Esophagus squamous epithelium (tissue), 4 donors: ENCODE data around the gene CDH2.

ENCODE experiments used
- CTCF ChIP-seq, 6 experiments: fragments of 450-650 bp in 4 of 6; fragments of 200-600 bp in 2 of 6; sonication (generic) in 2 of 6; IDR thresholded peaks; one replicate each; pipeline ENCODE4 v1.5.1; 2016 to 2019; ENCODE audit warnings: antibody characterized with exemption in 6 of 6, mild to moderate bottlenecking in 4 of 6, moderate library complexity in 4 of 6
- POLR2A ChIP-seq, 4 donors: fragments of 450-650 bp; IDR thresholded peaks; one replicate each; pipeline ENCODE4 v1.6.1; 2017; ENCODE audit warnings: antibody characterized with exemption in 4 of 4, mild to moderate bottlenecking in 4 of 4, moderate library complexity in 3 of 4

- TF ChIP-seq POLR2A (IDR thresholded peaks at IDR 0.05) (no peak), CTCF (IDR thresholded peaks at IDR 0.05) (no peak)
Measured at GRCh38 chr18:28115149-28115550, 61.8 kb downstream of the CDH2 start.
